Glomerular visceral epithelial cell (primary cell): ENCODE measurements around the gene ZFP28.

Experiments used
- DNase-seq: peaks from one replicate; pipeline ENCODE4 v3.0.0-alpha.2; 2016; ENCODE audit errors: extremely low spot score

Gene ZFP28

DNA sequence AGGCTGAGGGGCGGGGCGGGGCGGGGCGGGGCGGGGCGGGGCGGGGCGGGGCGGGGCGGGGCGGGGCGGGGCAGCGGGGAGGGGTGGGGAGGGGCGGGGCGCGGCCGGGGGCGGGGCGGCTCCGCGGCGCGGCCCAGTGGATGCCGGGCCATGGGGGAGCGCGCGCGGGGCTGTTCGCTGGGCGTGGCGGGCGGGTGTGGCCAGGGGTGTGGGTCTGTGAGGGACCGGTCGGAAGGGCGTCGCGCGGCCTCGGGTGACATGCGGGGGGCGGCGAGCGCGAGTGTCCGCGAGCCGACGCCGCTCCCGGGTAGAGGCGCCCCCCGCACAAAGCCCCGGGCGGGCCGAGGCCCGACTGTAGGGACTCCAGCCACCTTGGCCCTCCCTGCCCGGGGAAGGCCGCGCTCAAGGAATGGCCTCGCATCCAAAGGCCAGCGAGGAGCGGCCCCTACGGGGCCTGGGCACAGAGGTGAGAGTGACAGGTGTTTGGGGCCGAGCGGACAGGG lies at the start of gene ZFP28:
Gene ZFP28, plus strand, starts transcription at position 188 of the 503 bp plus-strand sequence. Its CDS starts 71 bp downstream, at position 259.
- no peak for DNase-seq

- no peak for DNase-seq
Observed at GRCh38 chr19:56491399-56491798, 47.3 kb upstream of the ZFP28 start.

GRCh38 chr19:56504581-56504980 lies 34.2 kb upstream of the ZFP28 start:
- no peak for DNase-seq

DNA sequence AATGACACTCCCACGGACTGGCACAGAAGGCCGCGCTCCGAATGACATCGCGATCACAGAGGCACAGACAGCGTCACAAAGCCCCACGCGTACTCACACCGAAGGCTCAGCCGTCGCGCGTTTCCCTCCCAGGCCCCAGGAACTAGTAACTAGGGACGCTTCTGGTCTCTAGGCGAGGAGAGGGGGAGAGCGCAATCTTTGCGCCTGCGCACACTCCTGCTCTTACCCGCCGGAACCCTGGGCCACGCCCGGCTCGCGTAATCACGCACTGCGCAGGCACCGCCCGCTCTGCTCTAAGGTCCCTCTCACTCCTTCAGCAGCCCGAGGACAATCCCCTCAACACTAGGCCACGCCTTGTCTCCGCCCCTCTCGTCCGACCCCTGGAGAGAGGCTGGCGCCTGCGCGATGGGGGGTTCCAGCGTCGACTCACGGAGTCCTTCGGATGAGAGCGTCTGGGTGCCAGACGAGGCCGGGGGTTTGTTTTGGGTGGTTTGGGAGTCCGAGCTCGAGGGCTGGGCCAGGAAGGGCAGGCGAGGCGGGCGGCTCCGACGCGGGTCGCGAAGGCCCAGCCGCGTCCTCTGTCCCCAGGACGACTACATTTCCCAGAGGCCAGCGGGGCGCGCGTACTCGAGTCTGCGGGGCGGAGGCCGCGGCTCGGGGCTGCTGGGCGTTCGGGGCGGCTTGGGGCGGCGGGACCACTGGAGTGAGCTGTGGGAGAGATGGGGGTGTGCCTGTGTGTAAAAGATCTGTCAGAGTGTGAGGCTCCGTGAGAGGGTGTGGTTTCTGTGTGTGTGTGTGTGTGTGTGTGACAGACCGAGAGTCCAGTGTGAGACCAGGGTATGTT lies 31.1 kb upstream of the ZFP28 start, which contains the start of gene ZNF471:
Gene ZNF471, plus strand, starts transcription at position 410 of the 844 bp plus-strand sequence. CDS start 3,717 bp downstream, outside the sequence.
- peak; percentile 83 for DNase-seq

DNA sequence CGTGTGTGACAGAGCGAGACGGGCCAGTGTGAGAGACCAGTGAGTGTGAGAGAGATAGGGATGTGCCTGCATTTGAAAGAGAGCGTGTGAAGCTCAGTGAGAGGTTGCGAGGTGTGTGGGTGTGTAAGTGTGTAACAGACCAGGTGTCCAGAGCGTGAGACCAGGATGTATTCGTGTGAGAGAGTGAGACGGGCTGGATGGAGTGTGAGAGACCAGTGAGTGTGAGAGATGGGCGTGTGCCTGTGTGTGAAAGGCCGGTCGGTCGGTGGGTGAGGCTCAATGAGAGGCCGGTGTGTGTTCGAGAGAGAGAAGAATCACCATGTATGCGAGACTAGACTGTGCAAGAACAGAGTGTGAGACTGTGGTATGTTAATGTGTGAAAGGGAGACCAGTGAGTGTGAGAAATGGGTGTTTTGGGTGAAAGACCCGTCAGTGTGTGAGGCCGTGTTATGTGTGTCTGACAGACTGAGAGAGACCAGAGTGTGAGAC lies 30.4 kb upstream of the ZFP28 start:
- DNase-seq, result no peak

- DNase-seq, result no peak
Observed at GRCh38 chr19:56525214-56525860, 13.4 kb upstream of the ZFP28 start.

- no peak for DNase-seq
Observed at GRCh38 chr19:56537442-56537841, 1.3 kb upstream of the ZFP28 start.

DNA sequence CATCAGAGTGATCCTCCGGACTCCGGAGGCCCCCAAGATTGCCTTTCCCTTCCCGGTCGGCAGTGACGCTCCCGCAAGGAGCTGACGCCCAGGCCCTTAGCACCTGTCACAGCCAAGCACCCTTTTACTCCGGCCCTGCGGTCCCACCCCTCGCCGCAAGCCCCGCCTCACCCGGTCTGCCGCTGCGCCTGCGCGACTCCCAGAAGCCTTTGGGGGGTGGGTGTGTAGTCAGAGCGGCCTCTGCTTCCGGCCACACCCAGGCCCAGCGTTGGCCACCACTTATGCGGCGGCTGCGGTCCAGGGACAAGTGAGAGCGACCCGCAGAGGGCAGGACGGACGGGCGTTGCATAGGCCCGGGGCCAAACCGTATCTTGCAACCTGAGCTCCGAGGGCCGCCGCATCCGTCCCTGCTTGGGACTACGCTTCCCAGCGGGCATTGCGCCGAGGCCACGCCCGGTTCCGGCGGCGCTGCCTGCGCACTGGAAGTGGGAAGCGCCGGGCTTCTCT lies 441 bp upstream of the ZFP28 start:
- DNase-seq, result peak; percentile 67

DNA sequence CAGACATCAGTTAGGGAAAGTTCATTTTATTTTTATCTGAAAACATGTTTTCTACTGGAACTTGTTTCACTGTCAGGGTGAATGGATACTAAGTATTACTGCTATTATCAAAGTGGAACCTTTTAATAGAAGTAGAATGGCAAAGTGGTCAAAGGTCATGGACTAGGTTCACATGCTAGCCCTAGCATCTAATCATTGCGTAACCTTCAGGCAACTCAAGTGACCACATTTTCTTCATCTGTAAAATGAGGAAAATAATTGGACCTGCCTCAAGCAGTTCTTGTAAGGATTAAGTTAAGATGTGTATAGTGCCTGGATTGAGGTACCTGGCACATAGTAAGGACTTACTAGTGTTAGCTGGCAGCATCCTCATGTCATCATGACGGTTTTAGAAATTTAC lies 5.0 kb downstream of the ZFP28 start:
- DNase-seq, result no peak

DNA sequence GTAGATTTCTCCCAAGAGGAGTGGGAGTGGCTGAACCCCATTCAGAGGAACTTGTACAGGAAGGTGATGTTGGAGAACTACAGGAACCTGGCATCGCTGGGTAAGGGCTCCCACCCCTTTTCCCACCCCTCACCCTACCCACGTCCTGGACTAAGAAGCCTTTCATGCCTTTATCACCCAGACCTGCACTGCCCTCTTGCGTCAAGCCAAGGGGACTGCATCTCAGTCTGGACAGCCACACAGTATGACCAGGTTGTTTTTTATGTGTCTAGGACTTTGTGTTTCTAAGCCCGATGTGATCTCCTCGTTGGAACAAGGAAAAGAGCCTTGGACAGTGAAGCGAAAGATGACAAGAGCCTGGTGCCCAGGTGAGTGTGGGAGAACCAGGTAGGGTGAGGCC lies 8.8 kb downstream of the ZFP28 start:
- no peak for DNase-seq

DNA sequence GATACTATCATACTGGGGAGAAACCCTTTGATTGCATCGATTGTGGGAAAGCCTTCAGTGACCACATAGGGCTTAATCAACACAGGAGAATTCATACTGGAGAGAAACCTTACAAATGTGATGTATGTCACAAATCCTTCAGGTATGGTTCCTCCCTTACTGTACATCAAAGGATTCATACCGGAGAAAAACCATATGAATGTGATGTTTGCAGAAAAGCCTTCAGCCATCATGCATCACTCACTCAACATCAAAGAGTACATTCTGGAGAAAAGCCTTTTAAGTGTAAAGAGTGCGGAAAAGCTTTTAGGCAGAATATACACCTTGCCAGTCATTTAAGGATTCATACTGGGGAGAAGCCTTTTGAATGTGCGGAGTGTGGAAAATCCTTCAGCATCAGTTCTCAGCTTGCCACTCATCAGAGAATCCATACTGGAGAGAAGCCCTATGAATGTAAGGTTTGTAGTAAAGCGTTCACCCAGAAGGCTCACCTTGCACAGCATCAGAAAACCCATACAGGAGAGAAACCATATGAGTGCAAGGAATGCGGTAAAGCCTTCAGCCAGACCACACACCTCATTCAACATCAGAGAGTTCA lies 15.6 kb downstream of the ZFP28 start:
- DNase-seq, result no peak

DNA sequence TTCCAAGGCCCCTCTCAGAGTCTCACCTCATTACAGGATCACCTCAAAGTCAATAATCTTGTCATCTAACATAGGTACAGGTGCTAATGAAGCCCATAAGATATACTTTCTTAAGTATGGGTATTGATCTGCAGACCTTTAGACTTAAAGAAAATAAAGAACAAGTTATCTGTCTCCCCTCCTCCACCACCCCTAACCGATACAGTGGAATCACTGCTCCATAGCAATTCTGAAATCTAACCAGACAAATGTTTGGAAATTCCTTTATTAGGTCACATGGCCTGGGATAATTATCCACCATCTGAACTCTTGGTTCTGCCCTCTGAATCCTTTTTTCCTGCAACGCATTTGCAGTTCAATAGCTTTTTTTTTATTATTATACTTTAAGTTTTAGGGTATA lies 24.0 kb downstream of the ZFP28 start:
- DNase-seq, result no peak

GRCh38 chr19:56566904-56567273 lies 28.1 kb downstream of the ZFP28 start:
- DNase-seq, result peak; percentile 12

- DNase-seq, result peak; percentile 80
Observed at GRCh38 chr19:56567274-56568120, 28.7 kb downstream of the ZFP28 start, which contains the start of gene ZNF470. Gene ZNF470 (plus strand): TSS chr19:56567468. CDS start chr19:56570312, 2,844 bp downstream.

DNA sequence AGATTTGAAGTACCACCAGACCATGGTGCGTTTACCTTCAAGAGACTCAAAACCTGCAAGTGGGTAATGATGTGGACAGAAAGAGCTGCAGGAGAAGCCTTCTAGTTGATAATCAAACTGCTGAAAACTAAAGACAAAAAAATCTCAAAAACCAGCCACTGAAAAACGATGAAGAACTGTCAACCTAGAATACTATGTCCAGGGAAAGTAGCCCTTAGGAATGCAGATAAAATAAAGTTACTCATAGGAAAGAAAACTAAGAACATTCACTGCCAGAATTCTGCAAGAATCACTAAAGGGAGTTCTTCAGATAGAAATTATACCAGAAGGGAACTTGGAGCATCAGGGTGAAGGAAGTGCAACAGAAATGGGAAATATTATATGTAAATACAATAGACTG lies 33.8 kb downstream of the ZFP28 start:
- DNase-seq, result no peak

DNA sequence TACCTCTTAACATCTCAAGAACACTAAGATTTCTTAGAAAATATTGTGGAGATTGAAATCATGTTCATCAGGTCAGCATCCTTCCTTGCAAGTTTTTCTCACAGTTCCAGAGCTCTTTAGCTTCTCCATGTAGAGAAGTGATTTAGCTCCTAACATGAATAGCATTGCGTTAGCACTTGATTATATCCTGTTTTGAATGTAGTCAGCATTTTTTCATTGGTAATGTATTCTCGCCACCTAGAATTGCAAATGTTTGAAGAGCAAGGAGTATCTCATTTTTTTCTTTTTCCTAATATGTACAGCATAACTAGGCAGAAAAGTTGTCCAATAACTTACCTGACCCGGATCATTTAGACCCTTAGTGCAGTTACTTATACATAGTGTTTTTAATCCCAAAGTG lies 35.2 kb downstream of the ZFP28 start:
- no peak for DNase-seq

DNA sequence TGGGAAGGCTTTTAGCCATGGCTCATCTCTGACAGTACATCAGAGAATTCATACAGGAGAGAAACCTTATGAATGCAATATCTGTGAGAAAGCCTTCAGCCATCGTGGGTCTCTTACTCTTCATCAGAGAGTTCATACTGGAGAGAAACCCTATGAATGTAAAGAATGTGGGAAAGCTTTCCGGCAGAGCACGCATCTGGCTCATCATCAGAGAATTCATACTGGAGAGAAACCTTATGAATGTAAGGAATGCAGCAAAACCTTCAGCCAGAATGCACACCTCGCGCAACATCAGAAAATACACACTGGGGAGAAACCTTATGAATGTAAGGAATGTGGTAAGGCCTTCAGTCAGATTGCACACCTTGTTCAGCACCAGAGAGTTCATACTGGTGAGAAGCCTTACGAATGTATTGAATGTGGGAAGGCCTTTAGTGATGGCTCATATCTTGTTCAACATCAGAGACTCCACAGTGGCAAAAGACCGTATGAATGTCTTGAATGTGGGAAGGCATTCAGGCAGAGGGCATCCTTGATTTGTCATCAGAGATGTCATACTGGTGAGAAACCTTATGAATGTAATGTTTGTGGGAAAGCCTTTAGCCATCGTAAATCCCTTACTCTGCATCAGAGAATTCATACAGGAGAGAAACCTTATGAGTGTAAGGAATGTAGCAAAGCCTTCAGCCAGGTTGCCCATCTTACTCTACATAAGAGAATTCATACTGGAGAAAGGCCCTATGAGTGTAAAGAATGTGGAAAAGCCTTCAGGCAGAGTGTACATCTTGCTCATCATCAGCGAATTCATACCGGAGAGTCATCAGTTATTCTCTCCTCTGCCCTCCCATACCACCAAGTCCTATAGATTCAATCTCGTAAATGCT lies 39.2 kb downstream of the ZFP28 start:
- no peak for DNase-seq

GRCh38 chr19:56594446-56594782 lies 55.7 kb downstream of the ZFP28 start:
- DNase-seq, result no peak

GRCh38 chr19:56594783-56595547 lies 56.2 kb downstream of the ZFP28 start, which contains the start of gene ZNF71:
Gene ZNF71 (plus strand): TSS chr19:56595302. CDS start chr19:56601559, 6,257 bp downstream.
- peak; percentile 88 for DNase-seq
